ENCODE data around the gene RNF5.

The RNF5 gene

DNA sequence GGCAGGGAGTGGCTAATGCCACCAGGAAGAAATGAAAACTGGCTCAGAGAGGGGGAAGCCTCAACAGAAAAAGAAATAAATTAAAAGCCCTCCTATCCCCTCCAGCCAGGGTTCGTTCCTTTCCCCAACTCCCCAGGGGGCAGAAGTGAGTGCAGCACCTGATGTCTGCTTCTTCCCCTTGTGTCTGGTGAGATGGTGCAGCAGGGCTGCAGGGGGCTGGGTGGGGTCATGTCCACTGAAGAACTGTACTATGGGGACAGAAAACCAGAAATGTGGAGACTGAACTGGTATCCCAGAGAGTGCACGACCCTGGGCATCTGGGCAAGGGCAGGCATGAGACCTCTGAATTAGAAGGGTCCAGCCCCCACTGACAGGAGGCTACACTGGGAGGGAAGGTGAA, 9.9 kb upstream of the RNF5 start:
- Histone ChIP-seq H3K4me1 (ENCODE audit: insufficient read depth, low read length, poor library complexity, severe bottlenecking) (peaks cover 7% of the 10 kb centered on the region), H4K20me1 (ENCODE audit: insufficient read depth, low read length, poor library complexity, severe bottlenecking) (no peaks in the 10 kb centered on the region), H3K9me3 (ENCODE audit: insufficient read depth, low read depth, low read length) (no peaks in the 10 kb centered on the region), H3K4me2 (ENCODE audit: low read depth, low read length, poor library complexity, severe bottlenecking) (no peak overlapping the region), H3K4me3 (ENCODE audit: low read length, poor library complexity, severe bottlenecking) (no peak overlapping the region), H3K79me2 (ENCODE audit: insufficient read depth, low read length) (peaks cover under 1% of the 10 kb centered on the region; the same call in 1 of the 2 replicates), H3F3A (ENCODE audit: low read depth) (no peaks in the 10 kb centered on the region), H2AFZ (ENCODE audit: low read length) (no peak overlapping the region), H3K36me3 (ENCODE audit: insufficient read depth, low read length) (peaks cover 17% of the 10 kb centered on the region; the same call in 1 of the 2 replicates), H3K9me2 (replicated peaks; ENCODE audit: low read depth, low read length) (no peaks in the 10 kb centered on the region), H3K27me3 (ENCODE audit: insufficient read depth, low read length, poor library complexity, severe bottlenecking) (no peaks in the 10 kb centered on the region), H3K9ac (ENCODE audit: low read depth, low read length, poor library complexity, severe bottlenecking) (no peak overlapping the region)
- TF ChIP-seq, protein P1, sequence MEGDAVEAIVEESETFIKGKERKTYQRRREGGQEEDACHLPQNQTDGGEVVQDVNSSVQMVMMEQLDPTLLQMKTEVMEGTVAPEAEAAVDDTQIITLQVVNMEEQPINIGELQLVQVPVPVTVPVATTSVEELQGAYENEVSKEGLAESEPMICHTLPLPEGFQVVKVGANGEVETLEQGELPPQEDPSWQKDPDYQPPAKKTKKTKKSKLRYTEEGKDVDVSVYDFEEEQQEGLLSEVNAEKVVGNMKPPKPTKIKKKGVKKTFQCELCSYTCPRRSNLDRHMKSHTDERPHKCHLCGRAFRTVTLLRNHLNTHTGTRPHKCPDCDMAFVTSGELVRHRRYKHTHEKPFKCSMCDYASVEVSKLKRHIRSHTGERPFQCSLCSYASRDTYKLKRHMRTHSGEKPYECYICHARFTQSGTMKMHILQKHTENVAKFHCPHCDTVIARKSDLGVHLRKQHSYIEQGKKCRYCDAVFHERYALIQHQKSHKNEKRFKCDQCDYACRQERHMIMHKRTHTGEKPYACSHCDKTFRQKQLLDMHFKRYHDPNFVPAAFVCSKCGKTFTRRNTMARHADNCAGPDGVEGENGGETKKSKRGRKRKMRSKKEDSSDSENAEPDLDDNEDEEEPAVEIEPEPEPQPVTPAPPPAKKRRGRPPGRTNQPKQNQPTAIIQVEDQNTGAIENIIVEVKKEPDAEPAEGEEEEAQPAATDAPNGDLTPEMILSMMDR (conservative IDR thresholded peaks at IDR 0.05; ENCODE audit: low read length), result no peak
- no peak for TF ChIP-seq EZH2phosphoT487 (IDR thresholded peaks at IDR 0.05; ENCODE audit: borderline replicate concordance)

DNA sequence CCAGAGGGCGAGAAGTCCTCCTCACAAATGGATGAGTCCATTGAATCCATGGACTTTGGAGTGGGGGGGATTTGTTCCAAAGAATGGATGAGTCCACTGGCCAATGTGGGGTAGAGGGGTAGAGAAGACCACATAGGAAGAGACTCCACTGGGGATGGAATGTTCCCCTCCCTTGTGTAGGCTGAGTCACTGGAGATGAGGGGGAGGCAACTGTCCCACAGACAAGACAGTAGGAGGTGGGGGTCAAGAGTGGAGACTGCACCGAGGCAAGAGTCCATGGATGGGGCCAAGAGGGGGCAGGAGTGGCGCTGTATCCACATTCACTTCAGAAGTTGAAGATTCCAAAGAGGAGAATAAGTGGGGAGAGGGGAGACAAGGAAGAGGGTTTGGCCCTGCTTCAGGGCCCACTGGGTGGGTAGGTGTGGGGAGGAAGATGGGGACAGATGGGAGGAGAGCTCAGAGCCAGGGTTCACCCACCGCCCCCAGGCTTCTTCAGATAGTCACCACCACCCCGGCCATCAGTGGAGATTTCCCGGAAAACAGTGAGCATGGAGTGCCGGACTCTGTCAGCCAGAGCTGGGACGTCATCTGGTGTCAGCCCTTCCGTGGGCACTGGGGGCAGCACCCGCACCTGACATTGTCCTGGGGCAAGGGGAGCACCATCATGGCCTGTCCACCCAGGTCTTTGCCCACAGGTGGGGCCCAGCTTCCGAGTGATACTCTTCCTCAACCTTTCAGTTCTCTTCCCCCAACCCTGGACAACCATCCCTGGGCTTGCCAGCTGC, 9.2 kb upstream of the RNF5 start:
- Histone ChIP-seq H3K27me3 (ENCODE audit: insufficient read depth, low read length, poor library complexity, severe bottlenecking) (no peaks in the 10 kb centered on the region), H3K36me3 (ENCODE audit: insufficient read depth, low read length) (peaks cover 17% of the 10 kb centered on the region; the same call in 1 of the 2 replicates), H3K9me3 (ENCODE audit: insufficient read depth, low read depth, low read length) (no peaks in the 10 kb centered on the region), H3K4me1 (ENCODE audit: insufficient read depth, low read length, poor library complexity, severe bottlenecking) (peaks cover 10% of the 10 kb centered on the region), H3K4me3 (ENCODE audit: low read length, poor library complexity, severe bottlenecking) (no peak overlapping the region), H2AFZ (ENCODE audit: low read length) (no peak overlapping the region), H3F3A (ENCODE audit: low read depth) (no peaks in the 10 kb centered on the region), H4K20me1 (ENCODE audit: insufficient read depth, low read length, poor library complexity, severe bottlenecking) (no peaks in the 10 kb centered on the region), H3K4me2 (ENCODE audit: low read depth, low read length, poor library complexity, severe bottlenecking) (no peak overlapping the region), H3K9me2 (replicated peaks; ENCODE audit: low read depth, low read length) (no peaks in the 10 kb centered on the region), H3K79me2 (ENCODE audit: insufficient read depth, low read length) (peaks cover 7% of the 10 kb centered on the region; the same call in 1 of the 2 replicates), H3K9ac (ENCODE audit: low read depth, low read length, poor library complexity, severe bottlenecking) (no peak overlapping the region)
- TF ChIP-seq, protein P1 (conservative IDR thresholded peaks at IDR 0.05; ENCODE audit: low read length), result no peak; the same call in 1 of the 2 replicates
- no peak for TF ChIP-seq EZH2phosphoT487 (IDR thresholded peaks at IDR 0.05; ENCODE audit: borderline replicate concordance)

DNA sequence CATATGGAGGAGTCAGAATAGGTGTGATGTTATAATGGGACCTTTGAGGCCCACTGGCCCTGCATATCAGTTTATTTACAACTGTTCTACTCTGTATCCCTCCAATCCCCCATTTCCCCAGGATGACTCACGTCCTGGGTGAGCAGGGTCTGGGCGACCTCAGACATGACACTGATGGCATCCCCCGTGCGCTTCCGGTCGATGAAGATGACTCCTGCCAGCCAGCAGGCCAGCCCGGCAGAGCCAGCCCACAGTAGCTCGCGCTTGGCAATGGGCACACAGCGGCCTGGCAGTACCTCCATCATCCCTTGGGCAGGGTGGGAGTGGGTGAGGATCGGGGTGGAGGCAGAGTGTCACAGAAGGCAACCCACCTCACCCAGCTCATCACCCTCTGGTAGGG, 7.9 kb upstream of the RNF5 start:
- peaks cover 20% of the 10 kb centered on the region for H3K79me2 ChIP-seq (ENCODE audit: insufficient read depth, low read length)
- no peaks in the 10 kb centered on the region for H4K20me1 ChIP-seq (ENCODE audit: insufficient read depth, low read length, poor library complexity, severe bottlenecking)
- H3K36me3 ChIP-seq (ENCODE audit: insufficient read depth, low read length), result peaks cover 17% of the 10 kb centered on the region; the same call in 1 of the 2 replicates
- peaks cover 21% of the 10 kb centered on the region for H3K4me1 ChIP-seq (ENCODE audit: insufficient read depth, low read length, poor library complexity, severe bottlenecking)
- no peak overlapping the region for H3K4me2 ChIP-seq (ENCODE audit: low read depth, low read length, poor library complexity, severe bottlenecking)
- H3K9me2 ChIP-seq (replicated peaks; ENCODE audit: low read depth, low read length), result no peaks in the 10 kb centered on the region
- no peaks in the 10 kb centered on the region for H3K27me3 ChIP-seq (ENCODE audit: insufficient read depth, low read length, poor library complexity, severe bottlenecking)
- H3F3A ChIP-seq (ENCODE audit: low read depth), result no peaks in the 10 kb centered on the region
- no peak for TF ChIP-seq EZH2phosphoT487 (IDR thresholded peaks at IDR 0.05; ENCODE audit: borderline replicate concordance)
- TF ChIP-seq, protein P1 (conservative IDR thresholded peaks at IDR 0.05; ENCODE audit: low read length), result no peak
- no peak overlapping the region for H3K9ac ChIP-seq (ENCODE audit: low read depth, low read length, poor library complexity, severe bottlenecking)
- no peak overlapping the region for H3K4me3 ChIP-seq (ENCODE audit: low read length, poor library complexity, severe bottlenecking)
- no peak overlapping the region for H2AFZ ChIP-seq (ENCODE audit: low read length)
- H3K9me3 ChIP-seq (ENCODE audit: insufficient read depth, low read depth, low read length), result no peaks in the 10 kb centered on the region

Data from Loucy (cell line).